GM19452 (cell line): ENCODE data around the gene ULBP2.

Source experiments
- ATAC-seq: cut with Tn5 transposase; IDR thresholded peaks from one replicate; pipeline ENCODE4 v1.9.1; 2021; ENCODE audit not compliant: unreplicated experiment

ULBP2 gene, protein sequence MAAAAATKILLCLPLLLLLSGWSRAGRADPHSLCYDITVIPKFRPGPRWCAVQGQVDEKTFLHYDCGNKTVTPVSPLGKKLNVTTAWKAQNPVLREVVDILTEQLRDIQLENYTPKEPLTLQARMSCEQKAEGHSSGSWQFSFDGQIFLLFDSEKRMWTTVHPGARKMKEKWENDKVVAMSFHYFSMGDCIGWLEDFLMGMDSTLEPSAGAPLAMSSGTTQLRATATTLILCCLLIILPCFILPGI

DNA sequence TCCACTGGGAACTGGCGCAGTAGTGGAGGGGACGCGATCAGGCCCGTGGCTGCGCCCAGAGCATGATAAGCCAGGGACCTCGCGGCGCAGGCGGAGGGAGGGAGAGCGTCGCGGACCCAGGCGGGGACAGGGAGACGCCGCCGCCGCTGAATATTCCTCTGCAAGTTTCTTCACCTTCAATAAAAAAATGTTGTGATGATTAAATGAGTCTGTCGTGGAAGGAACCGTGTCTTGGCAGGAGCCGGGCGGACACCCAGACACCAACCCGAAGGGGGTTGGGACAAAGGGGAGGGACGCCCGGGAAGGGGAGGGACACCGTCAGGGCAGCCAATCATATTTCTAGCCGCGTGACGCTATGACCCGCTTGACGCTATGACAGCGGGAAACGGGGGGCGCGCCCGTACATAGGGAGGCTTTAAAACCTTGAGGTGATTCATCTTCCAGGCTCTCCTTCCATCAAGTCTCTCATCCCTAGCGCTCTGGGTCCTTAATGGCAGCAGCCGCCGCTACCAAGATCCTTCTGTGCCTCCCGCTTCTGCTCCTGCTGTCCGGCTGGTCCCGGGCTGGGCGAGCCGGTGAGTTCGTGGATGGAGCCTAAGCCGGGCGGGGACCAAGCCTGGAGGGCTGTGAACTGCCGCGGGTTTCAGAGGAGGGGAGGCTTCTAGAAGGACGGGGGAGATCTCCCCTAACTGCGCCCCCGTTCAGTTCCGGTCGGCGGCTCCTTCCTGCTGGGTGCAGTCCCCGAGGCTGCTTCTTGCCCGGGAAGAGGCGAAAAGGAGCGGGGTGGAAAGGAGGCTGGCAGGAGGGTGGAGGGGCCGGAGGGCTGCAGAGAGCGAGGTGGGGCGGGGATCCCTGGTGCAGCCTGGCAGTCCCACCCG lies at the start of gene ULBP2:
Gene ULBP2, plus strand, starts transcription at position 432 of the 878 bp plus-strand sequence. Its CDS starts 59 bp downstream, at position 491.
- ATAC-seq: no peak

DNA sequence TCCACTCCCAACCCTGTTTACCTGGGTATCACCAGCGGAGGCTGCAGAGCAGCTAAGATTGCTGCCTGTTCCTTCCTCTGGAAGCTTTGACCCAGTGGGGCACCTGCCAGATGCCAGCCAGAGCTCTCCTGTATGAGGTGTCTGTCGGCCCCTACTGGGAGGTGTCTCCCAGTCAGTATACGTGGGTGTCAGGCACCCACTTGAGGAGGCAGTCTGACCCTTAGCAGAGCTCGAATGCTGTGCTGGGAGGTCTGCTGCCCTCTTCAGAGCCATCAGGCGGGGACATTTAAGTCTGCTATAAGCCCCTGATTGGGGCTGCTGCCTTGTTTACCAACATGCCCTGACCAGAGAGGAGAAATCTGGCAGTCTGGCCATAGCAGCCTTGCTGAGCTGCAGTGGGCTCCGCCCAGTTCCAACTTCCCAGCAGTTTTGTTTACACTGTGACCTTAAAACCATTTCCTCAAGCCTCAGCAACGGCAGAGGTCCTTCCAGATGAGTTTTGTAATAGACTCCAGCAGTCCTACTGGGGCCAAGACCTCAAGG lies 46.7 kb upstream of the ULBP2 start:
- ATAC-seq: no peak

DNA sequence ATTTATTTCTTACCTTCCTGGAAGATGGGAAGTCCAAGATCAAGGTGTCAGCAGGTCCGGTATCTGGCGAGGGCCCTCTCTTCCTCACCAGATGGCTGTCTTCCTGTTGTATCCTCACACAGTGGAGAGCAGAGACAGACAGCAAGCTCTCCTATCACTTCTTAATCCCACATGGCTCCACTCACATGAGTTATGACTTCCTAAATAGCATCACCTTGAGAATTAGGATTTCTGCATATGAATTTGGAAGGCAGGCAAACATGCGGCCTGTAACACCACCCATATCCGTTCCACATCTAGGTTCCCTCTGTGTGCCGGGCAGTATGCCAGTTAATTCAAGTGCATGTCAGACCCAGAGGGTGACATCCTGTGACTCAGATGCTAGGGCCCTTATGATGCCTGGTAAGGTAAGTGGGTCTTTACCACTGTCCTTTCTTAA lies 46.0 kb upstream of the ULBP2 start:
- ATAC-seq: no peak

DNA sequence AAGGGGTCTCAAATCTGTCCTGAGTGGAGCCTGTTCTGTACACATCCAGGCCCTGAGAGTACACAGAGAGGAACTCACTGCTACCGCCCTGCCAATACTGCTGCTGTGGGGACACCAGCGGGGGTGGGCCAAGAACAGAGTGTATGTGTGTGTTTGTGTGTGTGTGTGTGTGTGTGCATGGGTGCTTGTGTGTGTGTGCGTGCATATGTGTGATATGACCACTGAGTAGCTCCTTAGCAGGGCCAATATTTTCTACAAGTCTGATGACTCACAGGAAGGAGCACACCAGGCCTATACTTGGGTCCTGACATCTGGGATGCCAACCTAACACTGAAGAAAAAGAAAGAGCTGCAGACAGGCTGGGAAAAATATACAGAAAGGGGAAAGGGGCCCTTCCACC lies 45.3 kb upstream of the ULBP2 start:
- no peak for ATAC-seq

DNA sequence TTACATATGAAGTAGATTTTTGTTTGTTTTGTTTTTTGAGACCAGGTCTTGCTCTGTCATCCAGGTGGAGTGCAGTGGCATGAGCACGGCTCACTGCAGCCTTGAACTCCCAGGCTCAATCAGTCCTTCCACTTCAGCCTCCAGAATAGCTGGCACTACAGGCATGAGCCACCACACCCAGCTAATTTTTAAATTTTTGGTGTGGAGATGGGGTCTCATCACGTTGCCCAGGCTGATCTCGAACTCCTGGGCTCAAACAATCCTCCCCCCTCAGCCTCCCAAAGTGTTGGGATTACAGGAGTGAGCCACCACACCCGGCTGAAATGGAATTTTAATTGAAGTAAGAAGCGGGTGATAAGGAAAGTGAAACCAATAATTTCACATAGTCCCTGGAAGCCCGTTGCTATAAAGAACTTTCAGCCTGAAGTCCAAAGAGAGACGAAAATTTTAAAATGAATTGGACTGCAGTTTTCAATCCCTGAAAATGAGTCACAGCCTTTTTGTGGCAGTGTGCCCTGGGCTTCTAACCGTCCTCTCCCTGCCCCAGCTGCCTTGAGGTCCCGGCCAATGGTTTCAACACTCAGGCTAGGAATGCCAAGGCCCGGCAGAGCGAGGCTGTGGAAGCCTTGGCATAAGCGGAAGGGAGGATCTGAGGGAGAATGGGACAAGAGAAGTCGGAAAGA lies 44.7 kb upstream of the ULBP2 start:
- ATAC-seq: no peak

DNA sequence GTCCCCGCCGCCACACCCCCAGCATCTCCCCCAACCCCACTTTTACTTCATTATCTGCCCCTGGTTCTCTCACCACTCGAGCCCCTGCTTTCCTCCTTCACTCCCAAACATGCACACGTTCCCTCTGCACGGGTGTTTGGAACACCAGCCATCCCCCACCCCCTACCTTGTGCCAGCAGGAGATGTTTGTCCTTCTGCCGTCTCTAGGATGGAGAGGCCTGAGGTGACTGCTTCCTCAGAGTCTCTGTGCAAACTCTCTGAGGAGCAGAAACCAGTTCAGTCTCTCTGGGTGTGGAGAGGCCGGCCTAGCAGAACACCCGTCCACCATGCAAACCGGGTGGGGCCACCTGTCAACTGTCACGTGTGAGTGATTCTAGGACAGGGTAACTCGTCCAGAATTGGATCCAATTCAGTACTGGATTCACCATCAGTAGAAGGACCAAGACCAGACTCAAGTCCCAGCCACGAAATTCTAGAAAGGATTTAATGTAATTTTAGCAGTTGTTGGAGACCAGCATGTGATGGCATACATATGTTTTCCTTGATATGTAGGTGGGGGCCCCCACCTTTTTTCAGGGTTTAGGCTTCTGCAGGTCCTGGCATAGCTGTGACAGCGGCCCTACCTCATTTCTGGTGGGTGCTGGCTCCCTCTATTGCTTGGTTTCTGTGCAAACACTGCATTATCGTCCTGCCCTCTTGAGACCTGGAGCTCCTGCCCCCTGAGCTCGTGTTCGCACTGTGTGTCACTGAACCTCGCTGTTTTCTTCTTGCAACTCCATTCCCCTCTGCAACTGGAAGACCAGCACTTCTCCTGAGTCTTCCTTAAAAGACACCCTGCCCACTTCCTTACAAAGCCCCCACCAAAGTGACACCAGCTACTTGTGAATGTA lies 43.7 kb upstream of the ULBP2 start, which contains the start of gene RAET1E:
Gene RAET1E, minus strand, starts transcription at position 259 of the 890 bp plus-strand sequence. CDS start 7,212 bp downstream, outside the sequence.
- no peak for ATAC-seq

DNA sequence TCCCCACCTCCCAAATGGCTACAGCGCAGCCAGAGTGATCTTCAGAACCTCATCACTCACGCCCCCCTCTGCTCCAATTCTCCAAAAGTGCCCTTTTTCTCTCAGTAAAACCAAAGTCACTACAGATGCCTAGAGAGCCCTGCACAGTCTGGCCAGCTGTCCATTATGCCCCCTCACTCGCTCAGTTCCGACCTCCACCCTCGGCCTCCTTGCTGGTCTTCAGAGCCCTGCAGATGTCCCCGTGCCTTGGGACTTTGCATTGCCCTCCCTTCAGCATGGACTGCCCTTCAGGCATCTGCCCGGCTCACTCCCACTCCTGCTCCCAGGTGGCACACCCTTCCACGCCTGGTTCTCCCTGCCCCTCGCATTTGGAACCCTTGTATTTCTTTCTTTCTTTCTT lies 42.8 kb upstream of the ULBP2 start:
- no peak for ATAC-seq

DNA sequence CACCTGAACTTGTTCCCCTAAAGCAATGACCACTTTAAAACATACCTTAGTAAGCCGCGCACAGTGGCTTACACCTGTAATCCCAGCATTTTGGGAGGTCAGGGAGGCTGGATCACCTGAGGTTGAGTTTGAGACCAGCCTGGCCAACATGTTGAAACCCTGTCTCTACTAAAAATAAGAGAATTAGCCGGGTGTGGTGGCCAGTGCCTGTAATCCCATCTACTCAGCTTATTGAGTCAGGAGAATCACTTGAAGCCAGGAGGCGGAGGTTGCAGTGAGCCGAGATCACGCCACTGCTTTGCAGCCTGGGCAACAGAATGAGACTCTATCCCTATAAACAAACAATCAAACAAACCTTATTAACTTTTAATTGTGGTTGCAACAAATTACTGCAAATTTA lies 42.3 kb upstream of the ULBP2 start:
- ATAC-seq: no peak

DNA sequence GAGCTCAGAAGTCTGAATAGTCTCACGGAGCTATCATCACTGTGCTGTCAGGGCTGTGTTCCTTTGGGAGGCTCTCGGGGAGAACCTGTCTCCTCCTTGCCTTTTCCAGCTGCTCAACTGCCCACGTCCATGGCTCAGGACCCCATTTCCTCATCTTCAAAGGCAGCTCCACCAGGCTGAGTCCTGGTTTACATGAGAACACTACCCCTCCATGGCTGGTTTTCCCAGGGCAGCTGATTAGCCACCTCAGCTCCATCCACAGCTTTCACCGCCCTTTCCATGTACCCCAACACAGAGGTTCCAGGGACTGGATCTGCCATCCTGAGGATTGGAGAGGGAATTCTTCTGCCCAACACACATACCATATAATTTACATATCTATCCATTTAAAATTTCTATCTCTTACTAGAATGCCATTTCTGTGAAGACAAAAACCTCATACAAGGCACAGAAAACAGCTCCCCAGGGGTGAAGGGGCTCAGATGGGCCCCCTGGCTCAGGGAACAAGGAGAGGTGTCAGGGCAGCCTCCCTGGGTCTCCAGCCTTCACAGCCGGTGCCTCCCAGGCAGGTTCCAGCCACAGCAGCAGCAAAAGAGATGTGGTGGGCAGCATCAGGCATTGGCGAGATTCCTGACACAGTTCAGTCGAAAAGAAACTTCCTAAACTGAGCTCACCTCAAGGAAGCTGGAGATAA lies 41.7 kb upstream of the ULBP2 start:
- no peak for ATAC-seq

DNA sequence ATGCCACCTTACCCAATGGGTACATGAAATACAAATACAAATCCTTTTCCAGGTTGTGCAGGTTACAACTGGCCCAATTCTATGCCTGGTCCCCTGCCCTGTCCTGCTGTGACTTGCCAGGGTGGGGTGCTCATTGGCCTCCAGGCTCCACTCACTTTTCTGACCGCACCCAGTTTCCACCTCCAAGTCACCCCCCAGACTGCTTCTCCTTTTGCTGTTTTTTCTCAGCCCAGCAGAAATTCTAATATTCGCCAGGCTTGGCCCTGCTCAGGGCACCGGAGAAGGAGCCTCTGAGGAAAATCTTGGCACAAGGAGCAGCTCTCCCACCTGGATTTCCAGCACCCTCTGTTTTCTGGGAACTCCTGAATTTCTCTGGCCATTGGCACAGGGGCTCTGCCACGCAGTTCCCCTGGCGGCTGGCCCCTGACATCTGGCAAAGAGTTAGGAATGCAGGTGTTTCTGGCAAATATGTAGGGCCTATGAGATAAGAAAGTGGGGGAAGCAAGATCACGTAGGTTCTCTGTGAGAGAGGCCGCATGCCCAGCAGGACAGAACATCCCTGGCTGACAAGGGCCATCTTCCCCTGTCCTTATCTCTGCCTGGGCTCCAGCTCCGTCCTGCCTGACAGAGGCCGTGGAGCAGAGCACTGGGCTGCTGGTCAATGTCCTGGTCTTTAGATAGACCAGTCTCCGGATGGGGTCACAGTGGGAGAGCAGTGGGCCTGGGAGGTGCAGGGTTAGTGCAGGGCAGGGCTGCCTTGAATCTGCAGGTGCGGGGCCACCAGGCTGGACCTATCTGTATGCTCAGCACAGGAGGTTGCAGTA lies 41.0 kb upstream of the ULBP2 start:
- ATAC-seq: no peak

DNA sequence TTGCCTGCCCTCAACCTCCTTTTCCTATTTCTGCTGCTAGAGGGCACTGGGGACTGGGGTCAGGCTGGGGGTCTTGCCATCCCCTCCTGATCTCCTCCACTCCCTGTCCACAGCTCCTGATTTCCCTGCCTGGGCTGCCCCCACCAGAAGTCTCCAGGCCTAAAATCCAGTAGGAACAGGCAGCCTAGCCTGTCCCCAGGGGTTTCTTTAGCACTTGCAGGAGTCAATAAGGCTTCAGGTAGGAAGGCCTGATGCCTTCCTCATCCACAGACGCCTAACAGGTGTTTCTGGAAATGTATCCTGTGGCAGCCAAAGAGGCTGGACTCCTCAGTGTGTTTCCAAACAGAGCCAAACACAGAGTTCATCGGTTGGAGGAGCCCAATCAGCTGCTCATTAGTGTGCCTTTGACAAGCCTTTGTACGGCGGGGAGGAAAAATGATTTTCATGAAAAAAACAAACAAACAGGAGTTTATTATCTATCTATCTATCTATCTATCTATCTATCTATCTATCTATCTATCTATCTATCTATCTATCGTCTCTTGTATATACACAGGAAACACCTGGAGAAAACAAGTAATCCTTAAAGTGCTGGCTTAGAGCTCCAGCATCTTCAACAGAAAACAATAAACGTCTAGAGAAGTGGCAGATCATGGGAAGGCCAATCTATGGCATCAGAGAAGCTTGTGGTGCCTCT lies 40.2 kb upstream of the ULBP2 start:
- ATAC-seq: no peak

DNA sequence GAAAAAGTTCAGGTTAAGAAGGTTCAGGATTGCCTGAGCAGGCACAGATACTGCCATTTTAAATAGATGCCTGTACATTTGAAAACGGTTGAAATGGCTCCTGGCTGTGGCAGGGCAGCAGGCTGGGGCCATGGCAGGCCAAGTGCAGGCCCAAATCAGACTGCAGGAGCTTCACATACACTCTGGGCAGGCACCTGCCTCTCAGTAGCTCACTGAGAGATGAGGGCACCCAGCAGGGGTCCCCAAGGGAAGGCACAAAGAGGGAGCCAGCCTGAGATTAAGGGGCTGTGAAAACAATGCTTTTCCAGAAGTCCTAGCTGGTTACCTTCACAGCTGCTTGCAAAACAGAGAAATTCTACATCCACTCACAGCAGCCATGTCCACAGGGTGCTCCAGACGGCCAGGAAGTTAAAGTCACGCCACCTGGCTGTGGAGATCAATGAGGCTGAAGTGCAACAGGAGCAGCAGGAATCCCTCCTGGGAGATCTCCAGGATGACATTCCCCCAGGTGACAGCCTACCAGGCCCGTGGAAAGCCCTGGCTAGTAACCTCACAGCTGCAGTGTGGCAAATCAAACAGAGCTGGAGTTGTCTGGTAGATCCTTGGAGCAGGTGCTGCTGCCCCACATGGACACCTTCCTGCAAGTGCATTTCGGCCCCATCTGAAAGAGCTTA lies 37.7 kb upstream of the ULBP2 start:
- no peak for ATAC-seq

DNA sequence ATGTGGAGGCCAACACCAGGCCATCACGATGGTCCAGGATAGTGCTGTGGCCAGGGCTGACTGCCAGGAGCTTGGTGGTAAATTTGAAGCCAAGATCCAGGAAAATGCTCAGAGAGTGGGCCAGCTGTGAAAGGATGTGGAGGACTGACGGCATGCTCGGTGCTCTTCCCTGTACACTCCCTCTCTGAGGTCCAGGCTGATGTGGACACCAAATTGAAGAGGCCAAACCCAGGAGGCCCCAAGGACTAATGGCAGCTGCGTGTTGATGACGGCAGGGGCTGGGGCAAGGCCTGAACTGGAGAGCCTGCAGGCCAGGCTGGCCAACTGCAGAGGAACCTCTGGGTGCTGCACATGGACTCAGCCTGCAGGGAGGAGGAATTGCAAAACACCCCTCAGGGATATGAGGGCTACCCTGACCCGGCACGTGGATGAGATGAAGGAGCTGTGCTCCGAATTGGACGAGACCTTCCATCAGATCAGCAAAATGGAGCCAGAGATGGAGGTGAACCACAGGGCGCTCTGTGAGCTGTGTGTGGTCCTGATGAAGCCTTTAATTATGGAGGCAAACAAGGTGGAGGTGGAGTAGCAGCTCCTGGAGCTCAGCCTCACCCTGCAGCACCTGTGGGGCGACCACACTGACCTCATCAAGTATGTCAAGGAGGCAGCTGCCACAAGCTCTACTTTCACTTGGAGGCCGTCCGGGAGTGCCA lies 37.0 kb upstream of the ULBP2 start:
- ATAC-seq: no peak

DNA sequence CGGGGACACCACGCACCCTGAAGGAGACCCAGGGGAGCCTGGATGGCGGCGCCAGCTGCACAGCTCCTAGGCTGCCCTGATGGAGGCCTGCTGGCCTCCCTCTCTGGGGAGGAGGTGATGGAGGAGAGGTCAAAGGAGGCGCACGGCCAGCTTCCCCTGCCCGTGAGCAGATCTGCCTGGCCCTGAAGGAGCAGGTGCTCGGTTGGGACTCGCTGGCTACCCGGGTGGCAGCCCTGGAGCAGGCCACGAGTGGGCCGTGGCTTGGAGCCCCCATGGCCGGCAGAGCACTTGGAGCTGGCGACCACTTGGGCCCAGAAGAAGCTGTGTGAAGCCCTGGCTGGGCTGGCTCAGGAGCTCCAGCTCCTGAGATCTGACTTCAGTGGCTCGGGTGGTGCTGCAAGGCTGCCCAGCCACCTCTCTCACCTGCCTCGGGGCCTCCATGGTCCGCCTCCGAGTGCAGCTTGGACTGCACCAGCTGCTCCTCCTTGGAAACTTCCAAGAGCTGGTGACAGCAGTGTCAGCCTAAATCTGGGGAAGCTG lies 36.4 kb upstream of the ULBP2 start:
- ATAC-seq: no peak

DNA sequence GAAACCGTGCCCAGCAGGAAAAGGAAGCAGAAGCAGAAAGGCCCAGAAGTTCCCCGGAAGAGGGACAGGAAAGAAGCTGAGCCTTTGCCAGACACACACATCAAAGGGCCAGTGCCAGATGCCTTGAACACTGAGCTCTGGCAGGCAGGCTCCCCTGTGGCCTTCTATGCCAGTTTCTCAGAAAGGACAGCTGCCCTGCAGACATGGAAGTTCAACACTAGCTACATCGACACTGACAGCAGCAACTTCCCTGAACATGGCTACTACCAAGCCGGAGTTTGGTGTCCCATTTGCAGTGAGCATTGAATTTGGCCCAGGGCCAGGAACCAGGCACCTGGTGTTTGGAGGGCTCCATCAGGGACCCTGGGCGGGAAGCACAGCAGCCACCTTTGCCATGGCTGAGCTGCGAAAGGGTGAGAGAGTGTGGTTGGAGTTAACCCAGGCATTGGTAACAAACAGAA lies 35.9 kb upstream of the ULBP2 start:
- ATAC-seq: no peak

DNA sequence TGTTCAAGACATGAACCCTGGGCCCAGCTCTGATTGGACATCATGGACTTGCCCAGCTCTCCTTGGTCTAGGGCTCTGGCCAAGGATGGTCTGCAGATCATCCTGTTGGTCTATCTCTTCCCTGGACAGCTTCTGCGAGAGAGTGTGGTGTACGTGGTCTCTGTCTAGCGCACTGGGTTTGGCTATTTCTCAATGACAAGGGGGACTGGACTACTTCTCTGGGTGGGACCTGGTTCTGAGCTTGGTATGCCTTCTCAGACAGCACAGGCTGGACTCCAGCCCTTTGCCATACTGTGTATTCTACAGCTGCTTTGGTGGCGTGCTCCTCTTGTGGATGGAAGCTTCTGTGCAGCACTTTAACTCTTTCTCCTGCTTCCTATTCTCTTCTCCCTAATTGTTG lies 35.4 kb upstream of the ULBP2 start:
- ATAC-seq: no peak

DNA sequence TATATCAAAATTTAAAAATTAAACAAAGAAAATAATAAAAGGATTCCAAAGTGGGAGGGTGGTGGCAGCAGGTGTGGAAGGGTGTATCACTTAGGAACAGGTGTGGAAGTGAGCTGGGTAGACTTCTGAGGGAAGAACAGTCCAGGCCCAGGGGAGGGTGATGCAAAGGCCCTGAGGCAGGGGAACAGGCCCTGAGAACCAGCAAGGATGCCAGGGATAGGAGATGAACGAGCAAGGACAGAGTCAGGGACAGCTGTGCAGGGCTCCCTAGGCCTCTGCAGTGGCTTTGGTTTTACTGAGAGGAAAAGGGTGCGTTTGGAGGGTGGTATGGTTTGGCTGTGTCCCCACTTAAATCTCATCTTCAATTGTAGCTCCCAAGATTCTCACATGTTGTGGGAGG lies 34.5 kb upstream of the ULBP2 start:
- no peak for ATAC-seq
